ENCODE measurements around the gene SLC66A1. TPM values are rescaled to one million over a fixed set of nuclear protein-coding genes. Genes with fewer than 3 reads are reported as not detected.

Gene SLC66A1
- polyA plus RNA-seq, 3 donors: 15.3 to 19.3 (median 15.7) TPM

GRCh38 chr1:19342062-19342750 lies 30.1 kb downstream of the SLC66A1 start:
- no peak for DNase-seq

- DNase-seq: no peak
Observed at GRCh38 chr1:19342894-19343616, 30.9 kb downstream of the SLC66A1 start.

GRCh38 chr1:19343617-19344350 lies 31.7 kb downstream of the SLC66A1 start:
- DNase-seq: no peak

- no peak for DNase-seq
Observed at GRCh38 chr1:19344372-19344810, 32.3 kb downstream of the SLC66A1 start.

- no peak for DNase-seq
Observed at GRCh38 chr1:19344831-19345230, 32.7 kb downstream of the SLC66A1 start.

GRCh38 chr1:19345391-19345790 lies 33.3 kb downstream of the SLC66A1 start:
- no peak for DNase-seq

- no peak for DNase-seq
Observed at GRCh38 chr1:19346026-19346425, 33.9 kb downstream of the SLC66A1 start.

GRCh38 chr1:19347533-19348172 lies 35.5 kb downstream of the SLC66A1 start:
- DNase-seq: no peak

- DNase-seq: no peak
Observed at GRCh38 chr1:19348441-19349198, 36.5 kb downstream of the SLC66A1 start.

- DNase-seq: no peak
Observed at GRCh38 chr1:19349999-19350398, 37.9 kb downstream of the SLC66A1 start.

GRCh38 chr1:19350566-19350965 lies 38.4 kb downstream of the SLC66A1 start:
- no peak for DNase-seq

GRCh38 chr1:19351873-19352272 lies 39.7 kb downstream of the SLC66A1 start:
- no peak for DNase-seq

- no peak for DNase-seq
Observed at GRCh38 chr1:19352839-19353238, 40.7 kb downstream of the SLC66A1 start.

- no peak for DNase-seq
Observed at GRCh38 chr1:19353596-19353995, 41.5 kb downstream of the SLC66A1 start.

GRCh38 chr1:19354531-19354981 lies 42.4 kb downstream of the SLC66A1 start:
- DNase-seq: no peak

GRCh38 chr1:19356266-19356665 lies 44.1 kb downstream of the SLC66A1 start:
- no peak for DNase-seq

- DNase-seq: no peak
Observed at GRCh38 chr1:19357299-19357986, 45.3 kb downstream of the SLC66A1 start.

GRCh38 chr1:19358710-19359109 lies 46.6 kb downstream of the SLC66A1 start:
- DNase-seq: no peak

- DNase-seq: no peak
Observed at GRCh38 chr1:19359357-19359756, 47.2 kb downstream of the SLC66A1 start.

GRCh38 chr1:19360016-19360415 lies 47.9 kb downstream of the SLC66A1 start:
- DNase-seq: no peak

- no peak for DNase-seq
Observed at GRCh38 chr1:19360432-19360831, 48.3 kb downstream of the SLC66A1 start.
